PC-9 (cell line): Measurements from ENCODE around the gene SVOP.

Experiments
- CTCF ChIP-seq: fragments of 200-600 bp; sonication (generic); conservative IDR thresholded peaks from 2 replicates; pipeline ENCODE4 v1.6.1; 2017; ENCODE audit warnings: mixed run types, antibody characterized with exemption, mild to moderate bottlenecking, moderate library complexity
- EZH2 ChIP-seq: fragments of 200-600 bp; sonication (generic); IDR thresholded peaks from 2 replicates; pipeline ENCODE4 v1.8.0; 2017; ENCODE audit warnings: antibody characterized with exemption, low read depth

- no peak for TF ChIP-seq CTCF
- no peak for TF ChIP-seq EZH2
Measured at GRCh38 chr12:108862588-108862959, 158.3 kb downstream of the SVOP start.
